Measurements from ENCODE around the gene SPSB2.

GRCh38 chr12:6837370-6838060, 35.6 kb downstream of the SPSB2 start:
- no peak for TF ChIP-seq POLR2A (IDR thresholded peaks at IDR 0.05)
- TF ChIP-seq, protein P1, sequence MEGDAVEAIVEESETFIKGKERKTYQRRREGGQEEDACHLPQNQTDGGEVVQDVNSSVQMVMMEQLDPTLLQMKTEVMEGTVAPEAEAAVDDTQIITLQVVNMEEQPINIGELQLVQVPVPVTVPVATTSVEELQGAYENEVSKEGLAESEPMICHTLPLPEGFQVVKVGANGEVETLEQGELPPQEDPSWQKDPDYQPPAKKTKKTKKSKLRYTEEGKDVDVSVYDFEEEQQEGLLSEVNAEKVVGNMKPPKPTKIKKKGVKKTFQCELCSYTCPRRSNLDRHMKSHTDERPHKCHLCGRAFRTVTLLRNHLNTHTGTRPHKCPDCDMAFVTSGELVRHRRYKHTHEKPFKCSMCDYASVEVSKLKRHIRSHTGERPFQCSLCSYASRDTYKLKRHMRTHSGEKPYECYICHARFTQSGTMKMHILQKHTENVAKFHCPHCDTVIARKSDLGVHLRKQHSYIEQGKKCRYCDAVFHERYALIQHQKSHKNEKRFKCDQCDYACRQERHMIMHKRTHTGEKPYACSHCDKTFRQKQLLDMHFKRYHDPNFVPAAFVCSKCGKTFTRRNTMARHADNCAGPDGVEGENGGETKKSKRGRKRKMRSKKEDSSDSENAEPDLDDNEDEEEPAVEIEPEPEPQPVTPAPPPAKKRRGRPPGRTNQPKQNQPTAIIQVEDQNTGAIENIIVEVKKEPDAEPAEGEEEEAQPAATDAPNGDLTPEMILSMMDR (IDR thresholded peaks at IDR 0.05): no peak
